NCI-H1105 treated with DMSO at 0.1 percent for 48 hours (cell line): ENCODE results near the gene YY1.
"Not testable (repeated sequence)": the region's sequence is repeated elsewhere in the genome, so short reads cannot be mapped to it uniquely, and the experiment has no call there.

ENCODE experiments used
- DNase-seq: peaks from one replicate; lab custom pipeline; 2025; lab: John Stamatoyannopoulos, UW

The YY1 gene

DNA sequence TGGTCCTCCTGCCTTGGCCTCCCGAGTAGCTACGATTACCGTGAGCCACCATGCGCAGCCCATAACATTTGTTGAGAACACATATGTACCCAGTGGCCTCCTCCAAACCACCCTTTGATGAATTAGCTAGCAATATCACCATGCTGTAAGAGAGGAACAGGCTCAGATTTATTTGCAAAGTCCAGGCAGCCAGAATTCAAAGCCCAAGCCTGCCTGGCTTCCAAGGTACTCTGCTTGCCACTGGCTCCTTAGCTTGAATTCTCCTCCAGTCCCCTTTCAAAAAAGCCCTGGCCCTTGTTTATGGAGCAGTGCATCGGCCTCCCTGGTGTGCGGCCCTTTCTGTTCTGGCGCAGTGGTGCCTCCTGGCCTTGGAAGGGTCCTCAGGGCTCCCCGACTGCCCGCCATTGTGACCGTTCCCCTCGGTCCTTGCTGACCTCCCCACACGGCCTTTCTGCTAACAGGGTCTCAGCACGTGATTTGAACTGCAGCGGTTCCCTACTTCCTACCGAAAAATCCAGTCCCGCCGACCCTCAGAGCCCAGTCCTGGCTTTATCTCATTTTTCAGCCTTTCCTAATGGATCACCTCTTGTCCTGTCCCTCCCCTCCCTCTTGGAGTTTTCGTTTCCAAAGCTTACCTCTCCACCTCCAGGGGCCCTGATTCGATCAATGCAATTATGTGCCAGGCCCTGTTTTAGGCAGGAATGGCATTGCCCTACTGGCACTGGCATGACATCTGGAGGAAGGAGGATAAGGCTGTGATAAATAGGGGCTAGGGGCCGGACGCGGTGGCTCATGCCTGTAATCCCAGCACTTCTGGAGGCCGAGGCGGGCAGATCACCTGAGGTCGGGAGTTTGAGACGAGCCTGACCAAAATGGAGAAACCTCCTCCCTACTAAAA is 45.3 kb downstream of the YY1 start:
- DNase-seq: no peak

DNA sequence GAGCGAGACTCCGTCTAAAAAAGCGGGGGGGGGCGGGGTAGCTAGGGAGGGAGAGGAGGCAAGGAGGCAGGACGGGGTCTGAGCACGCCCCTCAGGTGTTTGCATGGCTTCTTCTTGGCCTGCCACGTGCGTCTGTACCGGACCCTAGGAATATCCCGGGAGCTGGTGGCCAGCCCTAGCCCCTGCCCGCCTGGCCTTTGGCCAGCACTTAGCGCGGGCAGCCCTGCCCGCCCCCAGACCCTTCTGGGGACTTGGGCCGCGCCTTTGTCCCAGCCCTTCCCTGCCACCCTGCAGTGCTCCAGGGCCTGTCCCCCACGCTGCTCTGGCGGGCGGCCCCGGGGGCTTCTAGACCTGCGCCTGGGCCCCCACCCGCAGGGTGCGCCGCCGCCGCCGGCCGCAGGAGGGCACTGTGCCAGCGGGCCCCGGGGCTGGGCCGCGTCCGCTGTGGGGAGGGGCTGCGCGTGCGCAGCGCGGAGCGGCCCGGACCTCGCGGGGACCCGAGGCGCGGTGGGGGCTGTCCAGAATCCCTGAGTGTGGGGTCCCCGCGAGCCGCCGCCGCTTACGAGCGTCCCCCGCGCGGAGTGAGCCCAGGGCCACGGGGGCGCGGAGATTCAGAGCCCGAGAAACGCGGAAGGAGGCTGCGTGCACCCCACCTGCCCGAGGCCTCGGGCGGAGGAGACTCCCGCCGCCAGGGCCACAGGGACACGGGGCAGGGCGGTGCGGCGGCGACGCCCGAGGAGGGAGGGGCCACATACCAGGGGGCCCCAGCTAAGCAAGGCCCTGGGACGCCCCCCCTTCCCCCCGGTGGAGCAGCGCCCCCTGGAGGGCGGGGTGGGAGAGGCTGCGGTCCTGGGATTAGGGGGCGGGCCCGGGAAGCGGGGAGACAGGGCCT is 46.3 kb downstream of the YY1 start:
- peak; percentile 61 for DNase-seq

DNA sequence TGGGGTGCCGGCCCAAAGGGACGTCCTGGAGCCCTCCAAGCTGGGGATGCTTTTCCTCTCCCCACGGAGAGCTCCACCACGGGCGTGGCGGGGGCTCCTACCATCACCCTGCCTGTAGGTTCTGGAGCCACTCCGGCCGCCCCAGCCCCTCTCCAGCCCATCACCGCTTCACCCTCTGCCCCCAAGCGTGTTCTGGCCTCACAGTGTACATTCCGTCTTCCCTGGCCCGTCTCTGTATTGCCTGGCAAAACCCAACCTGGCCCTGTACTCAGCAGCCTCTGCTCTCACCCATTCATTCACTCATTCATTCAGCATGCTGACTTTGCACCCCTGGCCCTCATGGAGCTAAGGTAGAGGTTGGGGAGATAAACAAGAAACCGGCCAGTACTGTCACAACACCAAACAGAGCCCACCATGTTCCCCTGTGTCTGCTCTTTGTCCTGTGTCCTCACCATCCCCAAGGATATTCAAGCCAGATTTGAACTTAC is 47.0 kb downstream of the YY1 start:
- no peak for DNase-seq

DNA sequence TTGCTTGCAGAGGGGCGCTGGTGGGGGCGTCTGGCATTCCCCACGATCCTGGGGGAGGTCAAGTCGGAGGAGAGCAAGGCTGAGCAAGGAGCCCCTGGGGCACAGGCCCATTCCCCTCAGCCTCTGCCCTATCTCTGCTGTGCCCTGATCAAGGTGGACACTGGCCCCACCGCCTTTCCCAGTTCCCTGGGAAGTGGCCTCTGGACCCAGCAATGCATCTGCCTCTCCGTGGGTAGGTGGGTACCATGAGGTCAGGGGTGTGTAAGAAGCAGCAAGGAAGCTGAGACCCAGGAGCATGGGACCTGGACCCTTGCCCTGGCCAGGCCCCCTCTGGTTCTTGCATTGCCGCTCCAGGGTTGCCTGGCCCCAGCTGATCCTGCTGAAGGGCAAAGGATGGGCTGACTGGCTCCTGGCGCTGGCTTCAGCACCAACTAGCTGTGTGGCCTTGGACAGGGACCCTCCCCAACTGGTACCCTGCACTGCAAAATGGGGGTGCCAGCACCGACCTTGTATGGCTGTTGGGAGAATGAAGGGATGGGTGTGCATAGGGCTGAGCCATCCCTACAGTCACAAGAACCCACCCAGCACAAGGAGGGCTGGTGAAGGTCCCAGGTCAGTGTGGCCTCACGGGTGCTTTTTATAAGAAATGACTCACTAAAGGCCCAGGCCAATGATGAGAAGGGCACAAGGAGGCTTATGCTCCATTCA is 47.7 kb downstream of the YY1 start:
- DNase-seq: no peak

DNA sequence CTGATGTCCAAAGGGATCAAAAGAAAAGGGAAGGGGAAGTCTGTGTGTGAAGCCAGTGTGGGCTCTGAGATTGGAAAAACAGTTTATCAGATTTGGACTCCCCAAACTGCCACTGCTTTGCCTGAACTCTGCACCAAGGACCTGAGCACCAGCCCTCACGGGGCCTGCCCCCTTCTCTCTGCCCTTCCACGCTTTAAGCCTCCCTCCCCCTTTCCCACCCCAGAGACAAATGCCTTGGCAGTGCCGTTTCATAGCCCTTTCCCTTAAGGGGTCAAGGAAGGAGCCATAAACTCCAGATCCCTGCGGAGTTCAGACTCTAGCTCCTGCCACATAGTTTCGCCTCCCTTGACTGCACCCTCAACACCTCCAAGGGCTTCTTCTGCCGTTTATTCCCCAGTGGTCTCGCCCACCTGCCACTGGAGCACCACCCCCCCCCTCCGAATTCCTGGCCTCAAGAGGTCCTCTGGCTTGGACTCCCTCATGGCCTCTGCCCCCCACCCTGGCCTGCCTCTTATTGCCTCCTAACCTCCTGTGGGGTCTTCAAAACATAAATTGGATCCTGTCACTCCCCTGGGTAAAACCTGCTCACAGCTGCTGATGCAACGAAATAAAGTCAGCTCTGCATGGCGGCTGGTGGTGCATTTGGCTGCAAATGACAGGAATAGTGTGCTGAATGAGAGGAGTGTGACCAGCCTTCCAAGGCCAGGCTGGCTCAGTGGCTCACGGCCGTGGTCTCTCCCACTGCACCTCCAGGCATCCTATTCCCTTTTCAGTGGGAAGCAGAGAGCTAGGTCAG is 48.5 kb downstream of the YY1 start:
- DNase-seq: no peak

DNA sequence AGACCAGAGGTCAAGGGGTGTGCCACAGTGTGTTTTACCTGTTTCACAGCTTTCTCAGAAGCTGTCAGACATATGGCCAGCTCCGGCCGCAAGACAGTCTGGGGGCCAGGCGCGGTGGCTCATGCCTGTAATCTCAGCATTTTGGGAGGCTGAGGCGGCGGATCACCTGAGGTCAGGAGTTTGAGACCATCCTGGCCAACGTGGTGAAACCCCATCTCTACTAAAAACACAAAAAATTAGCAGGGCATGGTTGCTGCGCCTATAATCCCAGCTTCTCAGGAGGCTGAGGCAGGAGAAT is 49.0 kb downstream of the YY1 start:
- DNase-seq: not testable (repeated sequence)

DNA sequence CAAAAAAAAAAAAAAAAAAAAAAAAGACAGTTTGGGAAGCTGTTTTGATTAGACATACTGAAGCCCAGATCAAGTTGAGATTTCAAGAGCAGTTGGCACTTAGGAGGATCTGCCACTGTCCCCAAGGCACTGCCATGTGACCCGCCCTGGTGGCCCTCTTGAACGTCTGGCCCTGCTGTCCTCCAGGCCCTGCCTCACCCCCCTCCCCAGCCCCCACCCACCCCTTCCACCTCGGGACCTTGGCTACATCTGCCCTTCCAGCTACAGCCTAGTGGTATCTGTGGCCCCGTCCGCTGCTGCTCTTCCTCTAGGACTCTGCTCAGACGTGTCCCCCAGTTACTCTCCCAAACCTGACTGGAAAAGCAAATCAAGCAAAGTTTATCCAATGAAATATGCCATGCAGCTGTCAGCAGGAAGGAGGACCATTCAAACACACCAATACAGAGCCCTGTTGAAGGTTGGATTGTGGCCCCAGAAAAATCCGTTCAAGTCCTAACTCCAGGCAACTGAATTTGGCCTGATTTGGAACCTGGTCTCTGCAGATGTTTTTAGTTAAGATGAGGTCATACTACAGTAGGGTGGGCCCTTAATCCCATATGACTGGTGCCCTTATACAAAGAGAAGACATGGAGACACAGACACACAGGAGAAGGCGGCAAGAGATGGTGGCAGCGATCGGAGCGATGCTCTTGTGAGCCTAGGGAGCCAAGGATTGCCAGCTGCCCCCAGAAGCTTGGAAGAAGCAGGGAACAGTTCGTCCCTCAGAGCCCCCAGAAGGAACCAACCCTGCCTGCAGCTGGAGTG is 49.6 kb downstream of the YY1 start:
- no peak for DNase-seq

DNA sequence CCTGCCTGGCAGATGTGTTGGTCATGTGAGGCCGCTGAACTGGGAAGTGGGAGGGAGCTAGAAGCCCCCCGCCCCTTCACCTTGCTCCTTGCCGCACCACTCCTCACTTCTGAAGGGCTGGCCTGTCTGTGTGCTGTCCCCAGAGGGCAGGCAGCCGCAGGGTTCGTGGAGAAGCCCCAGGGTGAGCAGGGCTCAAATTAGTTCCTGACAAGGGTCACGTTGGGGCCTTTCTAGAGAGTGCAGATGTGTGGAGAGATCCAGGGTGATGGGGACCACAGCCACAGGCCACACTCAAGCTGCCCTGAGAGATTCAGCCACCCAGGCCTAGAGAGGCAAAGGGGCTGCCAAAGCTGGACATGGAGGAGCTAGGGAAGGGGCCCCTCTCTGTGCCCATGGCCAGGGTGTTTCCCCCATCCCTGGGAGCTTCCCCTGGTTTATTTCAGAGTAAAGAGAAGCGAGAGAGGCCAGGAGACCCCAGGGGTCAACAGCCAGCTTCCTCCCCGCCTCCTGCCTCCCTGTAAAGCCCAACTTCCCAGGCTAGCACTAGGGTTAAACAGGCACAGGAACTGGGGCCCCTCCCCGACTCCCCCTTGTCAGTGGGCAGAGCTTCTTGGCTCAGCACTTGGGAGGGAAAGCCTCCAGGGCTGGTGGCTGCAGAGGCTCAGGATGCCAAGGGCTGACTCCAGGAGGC is 51.1 kb downstream of the YY1 start:
- no peak for DNase-seq

DNA sequence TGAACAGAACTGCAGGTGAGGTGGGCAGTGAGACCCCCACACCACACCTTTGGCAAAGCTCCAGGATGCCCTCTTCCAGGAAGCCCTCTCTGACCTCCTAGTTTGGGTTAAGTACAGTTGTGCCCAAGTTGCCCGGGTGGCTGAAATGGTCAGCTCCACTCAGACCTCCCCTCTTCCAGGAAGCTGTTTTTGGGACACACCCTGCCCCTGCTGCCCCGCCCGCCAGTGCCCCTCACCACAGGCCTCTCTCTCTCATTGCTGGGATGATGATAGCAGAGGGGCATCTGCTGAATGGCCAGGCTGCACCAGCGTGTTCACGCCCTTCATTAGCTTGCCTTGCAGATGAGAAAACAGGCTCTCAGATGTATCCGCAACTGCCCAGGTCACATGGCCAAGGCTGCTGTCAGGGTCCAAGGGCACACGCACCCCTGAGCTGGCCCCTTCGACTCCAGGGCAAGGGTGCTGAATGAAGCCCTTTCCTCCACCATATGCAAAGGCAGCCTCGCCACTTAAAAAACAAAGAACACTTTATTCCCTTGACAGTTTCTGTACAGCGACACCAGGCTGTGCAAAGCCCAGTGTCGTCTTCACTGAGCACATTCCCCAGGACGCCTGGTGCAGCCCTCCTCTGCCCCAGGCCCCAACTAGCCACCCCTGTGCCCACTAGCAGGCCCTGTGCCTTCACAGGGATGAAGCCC is 51.8 kb downstream of the YY1 start:
- no peak for DNase-seq

DNA sequence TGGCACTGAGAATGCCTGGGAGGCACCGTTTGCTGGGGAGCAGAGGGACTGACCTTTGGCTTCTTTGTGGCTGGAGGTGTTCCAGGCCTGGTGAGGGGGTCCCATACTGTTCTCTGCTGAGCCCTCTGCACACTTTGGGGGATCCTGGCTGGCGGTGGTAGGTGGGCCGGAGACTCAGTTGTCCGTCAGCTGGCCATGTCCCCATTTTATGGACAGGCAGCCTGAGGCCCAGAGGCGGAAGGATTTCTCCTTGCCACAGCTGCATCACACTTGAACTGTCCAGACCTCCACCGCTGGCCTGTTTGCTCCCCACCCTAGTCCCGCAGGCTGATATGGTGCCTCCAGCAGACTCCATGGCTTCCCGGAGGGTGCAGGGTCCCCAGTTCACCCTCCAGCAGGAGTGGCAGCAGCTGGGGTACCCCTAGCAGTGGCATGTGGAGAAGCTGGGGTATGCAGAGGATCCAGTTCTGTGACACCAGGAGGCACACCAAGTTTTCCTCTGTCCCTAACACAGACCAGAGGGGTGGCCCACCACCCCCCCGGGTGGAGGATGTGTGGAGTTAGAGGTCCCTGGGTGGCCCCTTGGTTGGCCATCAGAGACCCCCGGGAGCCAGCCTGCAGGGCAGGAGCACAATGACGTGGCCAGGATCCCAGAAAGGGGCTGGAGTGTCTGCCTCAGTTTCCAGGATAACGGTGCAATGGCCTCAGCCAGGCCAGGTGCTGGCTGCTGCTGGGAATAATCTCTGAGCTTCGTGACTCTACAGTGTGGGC is 52.5 kb downstream of the YY1 start:
- no peak for DNase-seq

DNA sequence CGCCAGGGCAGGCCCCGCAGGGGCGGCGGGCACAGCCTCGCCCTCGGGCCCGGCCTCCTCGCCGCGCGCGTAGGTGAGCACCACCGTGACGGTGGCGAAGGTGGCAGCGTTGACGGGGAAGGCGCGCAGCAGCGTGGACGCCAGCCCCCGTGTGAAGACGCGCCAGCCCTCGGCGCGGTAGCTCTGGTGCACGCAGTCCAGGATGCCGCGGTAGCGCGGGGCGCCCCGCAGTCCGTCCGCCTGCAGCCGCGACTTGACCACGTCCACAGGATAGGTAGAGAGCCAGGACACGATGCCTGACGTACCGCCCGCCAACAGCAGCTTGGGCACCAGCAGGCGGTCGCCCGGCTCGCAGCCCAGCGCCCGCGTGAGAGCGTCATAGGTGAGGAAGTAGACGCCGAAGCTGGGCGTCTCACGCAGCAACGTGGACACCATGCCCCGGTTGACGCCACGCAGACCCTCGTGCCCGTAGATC is 53.4 kb downstream of the YY1 start:
- no peak for DNase-seq

DNA sequence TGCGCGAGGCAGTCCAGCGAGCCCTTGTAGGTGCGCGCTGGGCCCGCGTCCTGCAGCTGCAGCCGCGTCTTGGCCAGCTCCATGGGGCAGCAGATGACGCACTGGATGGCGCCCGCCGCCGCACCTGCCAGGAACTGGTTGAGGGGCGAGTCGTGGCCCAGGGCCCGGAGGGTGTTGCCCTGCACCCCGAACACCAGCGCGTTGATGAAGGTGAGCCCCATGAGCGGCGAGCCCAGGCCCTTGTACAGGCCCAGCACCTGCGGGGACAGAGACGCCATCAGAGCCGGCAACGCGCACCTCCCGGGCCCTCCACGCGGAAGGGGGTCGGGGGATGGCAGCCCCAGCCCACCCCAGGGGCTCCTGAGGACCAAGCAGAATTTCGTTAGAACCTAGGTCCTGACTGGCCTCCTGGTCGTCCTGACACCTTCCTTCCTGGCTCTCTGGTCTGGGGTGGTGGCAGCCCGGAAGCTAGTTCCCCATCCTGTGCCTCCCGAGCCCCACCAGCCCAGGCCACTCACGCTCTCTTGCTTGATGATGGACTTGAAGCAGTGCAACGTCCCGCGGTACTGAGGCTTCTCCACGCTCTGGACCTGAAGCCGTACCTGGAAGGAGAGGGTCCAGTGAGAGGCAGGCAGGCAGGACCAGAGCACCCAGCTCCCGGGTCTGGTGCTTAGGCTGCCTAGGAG is 54.0 kb downstream of the YY1 start:
- DNase-seq: no peak

DNA sequence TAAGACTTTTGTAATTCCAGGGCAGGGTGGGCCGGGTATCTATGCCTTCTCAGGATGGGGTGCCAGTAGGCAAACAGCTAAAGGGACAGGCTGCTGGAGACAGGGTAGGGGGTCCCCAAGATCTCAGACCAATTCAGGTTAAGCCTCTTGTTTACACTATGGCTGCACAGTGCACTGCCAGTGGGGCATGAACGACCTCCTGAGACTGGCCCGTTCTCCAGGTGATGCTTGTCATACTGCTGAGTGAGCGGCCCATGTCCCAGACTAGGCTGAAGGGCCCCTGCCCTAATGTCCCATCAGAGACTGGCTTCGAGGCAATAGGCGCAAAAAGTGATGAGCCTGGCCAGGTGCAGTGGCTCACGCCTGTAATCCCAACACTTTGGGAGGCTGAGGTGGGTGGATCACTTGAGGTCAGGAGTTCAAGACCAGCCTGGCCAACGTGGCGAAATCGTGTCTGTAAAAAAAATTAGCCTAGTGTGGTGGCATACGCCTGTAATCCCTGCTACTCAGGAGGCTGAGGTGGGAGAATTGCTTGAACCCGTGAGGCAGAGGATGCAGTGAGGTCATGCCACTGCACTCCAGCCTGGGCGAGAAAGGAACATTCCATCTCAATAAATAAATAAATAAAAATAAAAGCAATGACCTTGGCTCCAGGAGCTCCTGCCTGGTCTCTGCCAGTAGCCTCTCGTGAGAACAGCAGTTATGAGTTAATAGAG is 54.7 kb downstream of the YY1 start:
- no peak for DNase-seq

DNA sequence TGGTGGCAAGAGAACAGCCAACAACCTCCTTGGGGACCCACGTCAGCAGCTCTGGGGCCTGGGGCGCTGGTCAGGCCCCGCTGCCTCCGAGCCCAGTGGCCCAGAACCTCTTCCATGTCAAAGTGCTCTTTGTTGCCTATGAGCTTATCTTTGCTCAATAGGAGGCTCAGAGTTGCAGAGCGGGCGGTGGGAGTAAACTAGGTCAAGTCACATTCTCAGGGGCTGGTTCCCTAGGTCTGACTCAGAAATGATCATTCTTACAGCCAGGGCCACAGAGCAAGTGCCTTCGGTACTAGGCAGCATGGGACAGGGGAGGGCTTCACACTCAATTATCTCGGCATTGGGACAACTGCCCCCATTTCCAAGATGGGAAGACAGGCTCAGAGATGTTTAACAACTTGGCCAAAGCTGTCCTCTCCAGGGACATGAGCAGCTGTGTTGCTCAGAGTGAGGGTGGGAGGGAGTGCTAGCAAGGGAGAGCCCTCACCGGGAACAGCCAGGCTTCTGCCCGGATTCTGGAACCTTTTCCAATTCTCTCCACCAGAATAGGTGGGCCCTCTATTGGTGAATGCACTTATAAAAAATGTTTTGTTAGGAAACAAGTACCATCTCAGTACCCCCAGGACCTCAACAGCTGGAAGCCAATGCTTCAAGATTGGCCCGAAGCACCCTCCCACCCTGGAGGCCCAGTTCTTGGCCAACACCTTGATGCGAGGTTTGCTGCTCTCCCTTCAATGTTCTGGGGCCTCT is 55.4 kb downstream of the YY1 start:
- DNase-seq: no peak

DNA sequence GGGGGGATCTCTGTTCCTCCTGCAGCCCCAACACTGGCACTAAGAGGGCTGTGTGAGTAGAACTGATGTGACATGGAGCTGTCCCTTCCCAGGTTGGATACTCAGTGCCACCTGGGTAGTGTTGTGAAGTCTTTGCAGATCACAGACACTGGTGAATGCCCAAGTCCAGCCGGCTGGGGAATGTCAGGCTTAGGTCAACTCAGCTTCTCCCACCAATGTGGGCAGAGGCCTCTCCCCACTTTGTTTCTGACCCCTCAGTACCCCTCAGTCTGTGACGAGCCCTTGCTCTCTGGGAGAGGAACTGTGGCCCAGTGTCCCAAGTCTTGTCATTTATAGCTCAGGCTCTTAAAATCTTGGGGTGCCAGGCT is 56.0 kb downstream of the YY1 start:
- DNase-seq: no peak

DNA sequence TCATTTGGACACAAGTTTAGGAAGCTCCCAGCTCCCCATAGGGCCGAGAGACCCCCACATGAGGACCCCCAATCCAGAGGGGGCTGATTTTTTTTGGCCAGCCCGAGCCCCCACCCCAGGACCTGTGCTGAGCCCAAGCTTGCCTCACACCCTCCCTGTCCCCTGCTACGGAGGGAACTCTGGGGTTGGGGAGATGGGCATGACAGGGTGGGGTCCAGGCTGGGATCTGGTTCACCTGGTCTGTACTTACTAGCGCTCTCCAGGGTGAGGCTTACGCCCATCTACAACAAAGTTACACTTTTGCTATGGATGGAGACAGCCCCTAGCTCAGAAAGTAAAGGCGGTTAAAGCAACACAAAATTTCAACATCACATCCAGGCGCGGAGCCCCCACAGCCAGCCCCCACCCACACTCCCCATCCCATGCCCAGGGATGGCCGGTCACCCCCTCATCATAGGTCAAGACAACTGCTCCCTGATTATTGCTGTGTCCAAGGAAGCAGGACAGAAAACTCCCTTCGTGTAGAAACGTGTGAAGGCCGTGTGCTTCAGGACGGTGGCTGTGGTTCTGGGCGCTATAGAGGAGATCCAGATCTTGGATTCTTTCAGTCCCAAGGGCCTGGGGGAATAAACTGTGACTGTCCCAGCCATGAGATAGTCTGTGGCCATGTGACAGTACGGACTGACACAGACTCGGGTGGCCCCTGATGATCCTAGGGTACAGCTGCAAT is 56.6 kb downstream of the YY1 start:
- no peak for DNase-seq
